Vagina (tissue), 2 donors: ENCODE data around the gene CTNND2.

Experiments used
- POLR2AphosphoS5 ChIP-seq, 2 donors: sonication (generic); formaldehyde crosslinking; IDR thresholded peaks; one replicate each; pipeline ENCODE4 v1.9.0; 2017; ENCODE audit warnings: antibody characterized with exemption in 2 of 2, mild to moderate bottlenecking in 2 of 2, low read depth in 1 of 2; ENCODE audit not compliant: insufficient read depth in 1 of 2
- TF ChIP-seq, protein P1 (sequence below), 3 experiments: fragments of 450-650 bp in 2 of 3; fragments of 200-600 bp in 1 of 3; sonication (generic) in 1 of 3; IDR thresholded peaks; one replicate each; pipeline ENCODE4 v1.5.1; 2017 to 2019; ENCODE audit warnings: antibody characterized with exemption in 3 of 3, mild to moderate bottlenecking in 2 of 3, moderate library complexity in 2 of 3

DNA sequence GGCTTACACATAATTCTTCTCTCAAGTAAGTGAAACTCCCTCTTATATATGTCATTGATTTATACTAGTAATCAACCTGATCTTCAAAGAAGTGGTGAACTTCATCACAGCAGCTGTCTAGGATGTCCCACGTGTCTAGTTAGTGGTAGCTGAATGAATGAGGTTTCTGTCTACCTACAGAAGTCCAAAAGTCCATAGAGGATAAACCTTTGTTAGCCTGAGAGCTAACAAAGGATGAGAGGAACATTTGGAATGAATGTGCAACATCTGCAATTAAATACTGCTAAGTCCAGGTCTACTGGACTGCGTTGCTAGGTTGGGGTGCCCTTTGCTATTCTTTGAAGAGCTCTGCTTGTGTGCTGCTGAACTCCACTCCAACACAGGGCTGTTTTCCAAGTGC is 929.4 kb downstream of the CTNND2 start:
- TF ChIP-seq, protein P1, sequence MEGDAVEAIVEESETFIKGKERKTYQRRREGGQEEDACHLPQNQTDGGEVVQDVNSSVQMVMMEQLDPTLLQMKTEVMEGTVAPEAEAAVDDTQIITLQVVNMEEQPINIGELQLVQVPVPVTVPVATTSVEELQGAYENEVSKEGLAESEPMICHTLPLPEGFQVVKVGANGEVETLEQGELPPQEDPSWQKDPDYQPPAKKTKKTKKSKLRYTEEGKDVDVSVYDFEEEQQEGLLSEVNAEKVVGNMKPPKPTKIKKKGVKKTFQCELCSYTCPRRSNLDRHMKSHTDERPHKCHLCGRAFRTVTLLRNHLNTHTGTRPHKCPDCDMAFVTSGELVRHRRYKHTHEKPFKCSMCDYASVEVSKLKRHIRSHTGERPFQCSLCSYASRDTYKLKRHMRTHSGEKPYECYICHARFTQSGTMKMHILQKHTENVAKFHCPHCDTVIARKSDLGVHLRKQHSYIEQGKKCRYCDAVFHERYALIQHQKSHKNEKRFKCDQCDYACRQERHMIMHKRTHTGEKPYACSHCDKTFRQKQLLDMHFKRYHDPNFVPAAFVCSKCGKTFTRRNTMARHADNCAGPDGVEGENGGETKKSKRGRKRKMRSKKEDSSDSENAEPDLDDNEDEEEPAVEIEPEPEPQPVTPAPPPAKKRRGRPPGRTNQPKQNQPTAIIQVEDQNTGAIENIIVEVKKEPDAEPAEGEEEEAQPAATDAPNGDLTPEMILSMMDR (IDR thresholded peaks at IDR 0.05): no peak
- no peak for TF ChIP-seq POLR2AphosphoS5 (IDR thresholded peaks at IDR 0.05; ENCODE audit: insufficient read depth in 1 of 2, low read depth in 1 of 2)
